OCI-LY7 (cell line): ENCODE data around the gene SFXN5.

ENCODE experiments used
- CTCF ChIP-seq: fragments of 200-600 bp; sonication (generic); conservative IDR thresholded peaks from 2 replicates; pipeline ENCODE4 v1.5.1; 2014; ENCODE audit warnings: mild to moderate bottlenecking, antibody characterized with exemption, low read length, moderate library complexity, mixed read lengths
- EZH2phosphoT487 ChIP-seq: fragments of 200-600 bp; sonication (generic); IDR thresholded peaks from 2 replicates; pipeline ENCODE4 v1.6.1; 2018; ENCODE audit warnings: low read depth, borderline replicate concordance, mild to moderate bottlenecking, mixed run types, antibody characterized with exemption, low read length, moderate library complexity, mixed read lengths

- TF ChIP-seq CTCF (no peak), EZH2phosphoT487 (no peak)
Measured at GRCh38 chr2:73033142-73033765, 38.3 kb downstream of the SFXN5 start.
